Hepatocyte (in vitro differentiated cells): ENCODE results near the gene IL1R1.

Experiments
- EZH2 ChIP-seq: fragments of 200-600 bp; sonication (generic); IDR thresholded peaks from 2 replicates; pipeline ENCODE4 v1.6.1; 2016; ENCODE audit warnings: antibody characterized with exemption, mild to moderate bottlenecking, borderline replicate concordance
- EZH2phosphoT487 ChIP-seq: fragments of 200-600 bp; sonication (generic); IDR thresholded peaks from one replicate; pipeline ENCODE4 v1.6.1; 2018; ENCODE audit warnings: antibody characterized with exemption, mild to moderate bottlenecking, low read depth, moderate library complexity; ENCODE audit not compliant: unreplicated experiment, severe bottlenecking
- TF ChIP-seq, protein P1 (sequence below): fragments of 200-600 bp; sonication (generic); IDR thresholded peaks from 2 replicates; pipeline ENCODE4 v1.5.1; 2016; ENCODE audit warnings: antibody characterized with exemption, mild to moderate bottlenecking; ENCODE audit not compliant: poor library complexity

DNA sequence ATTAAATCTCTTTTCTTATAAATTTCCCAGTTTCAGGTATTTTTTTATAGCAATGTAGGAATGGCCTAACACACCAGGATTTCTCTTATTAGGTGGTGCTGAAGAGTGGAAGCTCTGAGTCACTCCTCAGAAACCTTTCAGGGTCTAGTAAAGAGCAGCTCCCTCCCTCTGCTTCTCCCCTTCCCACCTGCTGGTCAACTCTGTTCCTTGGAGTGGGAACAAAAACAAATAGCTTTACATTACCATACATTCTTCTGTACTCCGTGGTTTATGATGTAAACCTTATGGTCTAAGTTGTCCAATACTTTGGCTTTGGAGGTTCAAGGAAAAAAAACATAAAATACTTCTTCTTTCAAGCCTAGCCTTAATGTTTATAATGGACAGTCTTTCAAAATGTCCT is 2.7 kb upstream of the IL1R1 start:
- TF ChIP-seq, protein P1, sequence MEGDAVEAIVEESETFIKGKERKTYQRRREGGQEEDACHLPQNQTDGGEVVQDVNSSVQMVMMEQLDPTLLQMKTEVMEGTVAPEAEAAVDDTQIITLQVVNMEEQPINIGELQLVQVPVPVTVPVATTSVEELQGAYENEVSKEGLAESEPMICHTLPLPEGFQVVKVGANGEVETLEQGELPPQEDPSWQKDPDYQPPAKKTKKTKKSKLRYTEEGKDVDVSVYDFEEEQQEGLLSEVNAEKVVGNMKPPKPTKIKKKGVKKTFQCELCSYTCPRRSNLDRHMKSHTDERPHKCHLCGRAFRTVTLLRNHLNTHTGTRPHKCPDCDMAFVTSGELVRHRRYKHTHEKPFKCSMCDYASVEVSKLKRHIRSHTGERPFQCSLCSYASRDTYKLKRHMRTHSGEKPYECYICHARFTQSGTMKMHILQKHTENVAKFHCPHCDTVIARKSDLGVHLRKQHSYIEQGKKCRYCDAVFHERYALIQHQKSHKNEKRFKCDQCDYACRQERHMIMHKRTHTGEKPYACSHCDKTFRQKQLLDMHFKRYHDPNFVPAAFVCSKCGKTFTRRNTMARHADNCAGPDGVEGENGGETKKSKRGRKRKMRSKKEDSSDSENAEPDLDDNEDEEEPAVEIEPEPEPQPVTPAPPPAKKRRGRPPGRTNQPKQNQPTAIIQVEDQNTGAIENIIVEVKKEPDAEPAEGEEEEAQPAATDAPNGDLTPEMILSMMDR, result no peak
- TF ChIP-seq EZH2 (no peak), EZH2phosphoT487 (no peak)
